Glutamatergic neuron (in vitro differentiated cells): Measurements from ENCODE around the gene CREBBP. TPM values are rescaled to one million over a fixed set of nuclear protein-coding genes. Genes with fewer than 3 reads are reported as not detected.
A peak's percentile ranks its signal among the peaks of the same experiment; 100 is the strongest.

Source experiments
- DNase-seq: peaks from one replicate; pipeline ENCODE4 v3.0.0; 2022
- H3K27ac Mint-ChIP-seq: one replicate; pipeline ENCODE4 v1.8.0; 2020; ENCODE audit warnings: mild to moderate bottlenecking, mixed read lengths, inconsistent platforms; ENCODE audit not compliant: unreplicated experiment
- H3K27me3 Mint-ChIP-seq: one replicate; pipeline ENCODE4 v1.8.0; 2020; ENCODE audit warnings: mild to moderate bottlenecking, moderate library complexity, mixed read lengths, inconsistent platforms; ENCODE audit not compliant: unreplicated experiment
- H3K36me3 Mint-ChIP-seq: one replicate; pipeline ENCODE4 v1.8.0; 2020; ENCODE audit warnings: mild to moderate bottlenecking, mixed read lengths, inconsistent platforms; ENCODE audit not compliant: unreplicated experiment
- H3K4me1 Mint-ChIP-seq: one replicate; pipeline ENCODE4 v1.8.0; 2020; ENCODE audit warnings: mild to moderate bottlenecking, low read depth, mixed read lengths, inconsistent platforms; ENCODE audit not compliant: unreplicated experiment
- H3K4me3 Mint-ChIP-seq: one replicate; pipeline ENCODE4 v1.8.0; 2020; ENCODE audit warnings: mild to moderate bottlenecking, mixed read lengths, inconsistent platforms; ENCODE audit not compliant: unreplicated experiment
- H3K9me3 Mint-ChIP-seq: one replicate; pipeline ENCODE4 v1.8.0; 2020; ENCODE audit warnings: mild to moderate bottlenecking, moderate library complexity, mixed read lengths, inconsistent platforms; ENCODE audit not compliant: unreplicated experiment
- CTCF ChIP-seq: fragments of 200-600 bp; sonication (generic); IDR thresholded peaks from one replicate; pipeline ENCODE4 v1.5.0; 2021; ENCODE audit not compliant: partially characterized antibody, unreplicated experiment
- total RNA-seq: library from RNA; stranded (reverse); fragmentation: NEBNext Ultra II Directional; extraction: Animal tissue kit (Norgen Biotek cat#: 25700); gene quantifications from one replicate; pipeline ENCODE4 v1.2.1, GENCODE V29; 2021; ENCODE audit not compliant: unreplicated experiment

CREBBP gene
- total RNA-seq, 1 donor from 2014 or later = 96.9 TPM

GRCh38 chr16:3769013-3769412 is 111.5 kb downstream of the CREBBP start:
- no peak for TF ChIP-seq CTCF
- Mint-ChIP-seq H3K9me3 (peaks cover 10% of the 10 kb centered on the region), H3K27me3 (peaks cover 6% of the 10 kb centered on the region), H3K4me1 (peaks cover 6% of the 10 kb centered on the region), H3K27ac (no peak overlapping the region), H3K4me3 (no peak overlapping the region), H3K36me3 (no peaks in the 10 kb centered on the region)
- DNase-seq = no peak

GRCh38 chr16:3767333-3767986 is 113.1 kb downstream of the CREBBP start:
- Mint-ChIP-seq H3K9me3 (peaks cover 8% of the 10 kb centered on the region), H3K27ac (no peak overlapping the region), H3K4me1 (peaks cover 2% of the 10 kb centered on the region), H3K4me3 (no peak overlapping the region), H3K27me3 (peaks cover 3% of the 10 kb centered on the region), H3K36me3 (no peaks in the 10 kb centered on the region)
- TF ChIP-seq CTCF = no peak
- no peak for DNase-seq

GRCh38 chr16:3766177-3766576 is 114.3 kb downstream of the CREBBP start:
- Mint-ChIP-seq H3K36me3 (no peaks in the 10 kb centered on the region), H3K27ac (no peak overlapping the region), H3K9me3 (peaks cover 8% of the 10 kb centered on the region), H3K27me3 (peaks cover 3% of the 10 kb centered on the region), H3K4me3 (no peak overlapping the region), H3K4me1 (peaks cover 4% of the 10 kb centered on the region)
- DNase-seq = no peak
- no peak for TF ChIP-seq CTCF

- Mint-ChIP-seq H3K9me3 (peaks cover 2% of the 10 kb centered on the region), H3K36me3 (no peaks in the 10 kb centered on the region), H3K27ac (no peak overlapping the region), H3K27me3 (peaks cover 3% of the 10 kb centered on the region), H3K4me3 (no peak overlapping the region), H3K4me1 (peaks cover 4% of the 10 kb centered on the region)
- no peak for DNase-seq
- TF ChIP-seq CTCF = no peak
Measured at GRCh38 chr16:3764409-3764808, 116.1 kb downstream of the CREBBP start.

GRCh38 chr16:3762107-3762750 is 118.3 kb downstream of the CREBBP start:
- Mint-ChIP-seq H3K27ac (peak overlapping the region; percentile 70), H3K4me1 (peaks cover 2% of the 10 kb centered on the region), H3K36me3 (no peaks in the 10 kb centered on the region), H3K27me3 (peaks cover 3% of the 10 kb centered on the region), H3K4me3 (no peak overlapping the region), H3K9me3 (no peaks in the 10 kb centered on the region)
- no peak for TF ChIP-seq CTCF
- no peak for DNase-seq
